HL-60 (cell line): ENCODE measurements around the gene ELF4.

Source experiments
- DNase-seq, 2 experiments: peaks; one replicate each; pipeline ENCODE4 v3.0.0-alpha.2; 2010 to 2020; ENCODE audit warnings: low read depth in 1 of 2, low spot score in 1 of 2
- H3K27ac ChIP-seq: fragments of 250-450 bp; sonication (Bioruptor Pico); replicated peaks from 2 replicates; pipeline ENCODE4 v1.5.1; 2020; ENCODE audit warnings: mild to moderate bottlenecking, moderate library complexity
- H3K27me3 ChIP-seq: fragments of 250-450 bp; sonication (Bioruptor Pico); 2 replicates; pipeline ENCODE4 v1.5.1; 2021; ENCODE audit warnings: mild to moderate bottlenecking, moderate library complexity; ENCODE audit not compliant: insufficient read depth, poor library complexity, severe bottlenecking
- H3K4me3 ChIP-seq: replicated peaks from 2 replicates; pipeline ENCODE4 v1.5.1; 2011; ENCODE audit warnings: mild to moderate bottlenecking, control low read depth, low read length; ENCODE audit not compliant: insufficient read depth
- CTCF ChIP-seq: IDR thresholded peaks from one replicate; pipeline ENCODE4 v1.5.1; 2011; ENCODE audit warnings: low read length, control low read depth, inconsistent platforms; ENCODE audit not compliant: insufficient read depth
- GABPA ChIP-seq: IDR thresholded peaks from 2 replicates; pipeline ENCODE4 v1.6.1; 2012; ENCODE audit warnings: low read depth
- POLR2AphosphoS5 ChIP-seq: IDR thresholded peaks from 2 replicates; pipeline ENCODE4 v1.6.1; 2012; ENCODE audit warnings: low read depth
- REST ChIP-seq: IDR thresholded peaks from 2 replicates; pipeline ENCODE4 v1.6.1; 2012; ENCODE audit warnings: low read depth; ENCODE audit not compliant: insufficient replicate concordance
- SPI1 ChIP-seq: IDR thresholded peaks from 2 replicates; pipeline ENCODE4 v1.6.1; 2012; ENCODE audit warnings: low read depth, mild to moderate bottlenecking, borderline replicate concordance

Gene ELF4

GRCh38 chrX:130097507-130098209, 12.6 kb downstream of the ELF4 start:
- Histone ChIP-seq H3K4me3 (no peak overlapping the region), H3K27me3 (no peaks in the 10 kb centered on the region), H3K27ac (0 out of 2 replicates have a peak overlapping the region, but pooled peaks have one; percentile 1)
- no peak for DNase-seq
- TF ChIP-seq POLR2AphosphoS5 (peak; percentile 41; the same call in 1 of the 2 replicates), GABPA (no peak)

GRCh38 chrX:130095249-130096030, 14.9 kb downstream of the ELF4 start:
- no peaks in the 10 kb centered on the region for H3K27me3 ChIP-seq
- no peak for TF ChIP-seq SPI1
- TF ChIP-seq REST, result no peak
- no peak for TF ChIP-seq CTCF
- TF ChIP-seq GABPA, result no peak
- TF ChIP-seq POLR2AphosphoS5, result no peak
- DNase-seq, result no peak
- H3K4me3 ChIP-seq, result no peak overlapping the region
- no peak overlapping the region for H3K27ac ChIP-seq

GRCh38 chrX:130094696-130095095, 15.6 kb downstream of the ELF4 start:
- DNase-seq, result no peak
- Histone ChIP-seq H3K27ac (no peak overlapping the region), H3K4me3 (no peak overlapping the region), H3K27me3 (no peaks in the 10 kb centered on the region)
- no peak for TF ChIP-seq REST
- no peak for TF ChIP-seq POLR2AphosphoS5
- TF ChIP-seq CTCF, result no peak

GRCh38 chrX:130093271-130093670, 17.0 kb downstream of the ELF4 start:
- Histone ChIP-seq H3K4me3 (no peak overlapping the region), H3K27ac (no peak overlapping the region), H3K27me3 (no peaks in the 10 kb centered on the region)
- no peak for TF ChIP-seq SPI1
- no peak for TF ChIP-seq REST
- no peak for TF ChIP-seq CTCF
- no peak for TF ChIP-seq GABPA
- no peak for TF ChIP-seq POLR2AphosphoS5
- DNase-seq, result no peak
